Suprapubic skin (tissue), 4 donors: Measurements from ENCODE around the gene CALY. TPM values are rescaled to one million over a fixed set of nuclear protein-coding genes. Genes with fewer than 3 reads are reported as not detected.
A peak's percentile ranks its signal among the peaks of the same experiment; 100 is the strongest.
"Not testable (repeated sequence)": the region's sequence is repeated elsewhere in the genome, so short reads cannot be mapped to it uniquely, and the experiment has no call there.

ENCODE experiments used
- DNase-seq, 2 donors: peaks; one replicate each; pipeline ENCODE4 v3.0.0-alpha.2; 2019; ENCODE audit warnings: low spot score in 2 of 2
- H3K27ac ChIP-seq: fragments of 200-600 bp; sonication (generic); one replicate; pipeline ENCODE4 v1.5.1; 2019
- H3K27me3 ChIP-seq: fragments of 200-600 bp; sonication (generic); one replicate; pipeline ENCODE4 v1.5.1; 2019
- H3K36me3 ChIP-seq: fragments of 200-600 bp; sonication (generic); one replicate; pipeline ENCODE4 v1.5.1; 2019
- H3K4me1 ChIP-seq: fragments of 200-600 bp; sonication (generic); one replicate; pipeline ENCODE4 v1.5.1; 2019
- H3K4me3 ChIP-seq: fragments of 200-600 bp; sonication (generic); one replicate; pipeline ENCODE4 v1.5.1; 2019; ENCODE audit warnings: mild to moderate bottlenecking
- H3K9me3 ChIP-seq: fragments of 200-600 bp; sonication (generic); one replicate; pipeline ENCODE4 v1.5.1; 2019
- CTCF ChIP-seq, 2 donors: fragments of 200-600 bp in 1 of 2; fragments of 450-650 bp in 1 of 2; sonication (generic) in 1 of 2; IDR thresholded peaks; one replicate each; pipeline ENCODE4 v1.5.1; 2016 to 2019; ENCODE audit warnings: antibody characterized with exemption in 2 of 2, mild to moderate bottlenecking in 1 of 2, moderate library complexity in 1 of 2
- EP300 ChIP-seq: sonication (generic); formaldehyde crosslinking; IDR thresholded peaks from one replicate; pipeline ENCODE4 v1.6.1; 2017; ENCODE audit warnings: antibody characterized with exemption
- POLR2A ChIP-seq, 2 donors: fragments of 450-650 bp; IDR thresholded peaks; one replicate each; pipeline ENCODE4 v1.6.1; 2017; ENCODE audit warnings: antibody characterized with exemption in 2 of 2, mild to moderate bottlenecking in 2 of 2, moderate library complexity in 2 of 2
- POLR2AphosphoS5 ChIP-seq, 3 donors: sonication (generic); formaldehyde crosslinking; IDR thresholded peaks; one replicate each; pipeline ENCODE4 v1.6.1; 2017; ENCODE audit warnings: antibody characterized with exemption in 3 of 3
- WGBS: methylation state at CpG from one replicate; pipeline ENCODE4 v1.1.5; 2018; 5-methylcytosine and 5-hydroxymethylcytosine counted together
- total RNA-seq, 4 donors: library from RNA; depleted of rRNA; stranded (reverse); fragments of >200 nt; gene quantifications; one replicate each; pipeline ENCODE4 v1.1.0, GENCODE V29; 2016

CALY gene
- total RNA-seq, 4 donors from 2014 or later = 0.30 TPM; not detected in 3

GRCh38 chr10:133368153-133368552 lies 31.5 kb upstream of the CALY start:
- 71% methylated on average over 1 of the region's 7 CpGs for WGBS
- no peak overlapping the region for H3K4me3 ChIP-seq
- H3K36me3 ChIP-seq = peaks cover 71% of the 10 kb centered on the region
- no peaks in the 10 kb centered on the region for H3K27me3 ChIP-seq
- no peak for DNase-seq
- peaks cover 27% of the 10 kb centered on the region for H3K4me1 ChIP-seq
- H3K9me3 ChIP-seq = no peaks in the 10 kb centered on the region
- TF ChIP-seq CTCF (IDR thresholded peaks at IDR 0.05) (no peak), POLR2AphosphoS5 (IDR thresholded peaks at IDR 0.05) (no peak), POLR2A (IDR thresholded peaks at IDR 0.05) (no peak), EP300 (no peak)
- no peak overlapping the region for H3K27ac ChIP-seq

GRCh38 chr10:133367461-133367860 lies 30.8 kb upstream of the CALY start:
- not testable (repeated sequence) for H3K9me3 ChIP-seq, H3K27ac ChIP-seq, H3K27me3 ChIP-seq, H3K4me3 ChIP-seq, DNase-seq
- WGBS = 67% methylated on average over 1 of the region's 7 CpGs
- Histone ChIP-seq H3K4me1 (peaks cover 23% of the 10 kb centered on the region), H3K36me3 (peaks cover 77% of the 10 kb centered on the region)

- no peaks in the 10 kb centered on the region for H3K27me3 ChIP-seq
- H3K9me3 ChIP-seq = no peaks in the 10 kb centered on the region
- peaks cover 84% of the 10 kb centered on the region for H3K36me3 ChIP-seq
- DNase-seq = peak in 1 of 2 donors; percentile 53
- H3K4me1 ChIP-seq = peaks cover 16% of the 10 kb centered on the region
- 100% methylated on average over 4 of the region's 13 CpGs for WGBS
- no peak overlapping the region for H3K4me3 ChIP-seq
- TF ChIP-seq POLR2AphosphoS5 (IDR thresholded peaks at IDR 0.05) = no peak
- no peak for TF ChIP-seq POLR2A (IDR thresholded peaks at IDR 0.05)
- no peak for TF ChIP-seq EP300
- no peak for TF ChIP-seq CTCF (IDR thresholded peaks at IDR 0.05)
- H3K27ac ChIP-seq = no peak overlapping the region
These were observed 30.1 kb upstream of the CALY start for GRCh38 chr10:133366751-133367150.

- TF ChIP-seq POLR2A (IDR thresholded peaks at IDR 0.05) (no peak), EP300 (no peak), CTCF (IDR thresholded peaks at IDR 0.05) (no peak), POLR2AphosphoS5 (IDR thresholded peaks at IDR 0.05) (no peak)
- Histone ChIP-seq H3K4me3 (no peak overlapping the region), H3K27ac (no peak overlapping the region), H3K27me3 (no peaks in the 10 kb centered on the region), H3K4me1 (peaks cover 10% of the 10 kb centered on the region), H3K9me3 (no peaks in the 10 kb centered on the region), H3K36me3 (peaks cover 80% of the 10 kb centered on the region)
- DNase-seq = peak in 1 of 2 donors; percentile 41
- 84% methylated on average over 12 of the region's 17 CpGs for WGBS
These were observed 29.4 kb upstream of the CALY start for GRCh38 chr10:133366130-133366478.

GRCh38 chr10:133365461-133366129 lies 28.9 kb upstream of the CALY start:
- Histone ChIP-seq H3K27ac (peak overlapping the region; percentile 56), H3K36me3 (peaks cover 75% of the 10 kb centered on the region)
- TF ChIP-seq POLR2A (IDR thresholded peaks at IDR 0.05) (no peak), CTCF (IDR thresholded peaks at IDR 0.05) (no peak), EP300 (no peak), POLR2AphosphoS5 (IDR thresholded peaks at IDR 0.05) (no peak)

More at GRCh38 chr10:133365461-133366129, 28.9 kb upstream of the CALY start:
- no peak overlapping the region for H3K4me3 ChIP-seq
- H3K27me3 ChIP-seq = no peaks in the 10 kb centered on the region
- H3K9me3 ChIP-seq = no peaks in the 10 kb centered on the region
- 76% methylated on average over 5 of the region's 13 CpGs for WGBS
- H3K4me1 ChIP-seq = peaks cover 10% of the 10 kb centered on the region
- peak in 1 of 2 donors; percentile 60 for DNase-seq
